HepG2 (cell line): Measurements from ENCODE around the gene OR2V2. TPM values are rescaled to one million over a fixed set of nuclear protein-coding genes. Genes with fewer than 3 reads are reported as not detected.

Experiments
- ATAC-seq: fragments of 200-7000 bp; cut with Tn5 transposase; 3 replicates; pipeline ENCODE4 v1.9.1; 2020; ENCODE audit warnings: mild to moderate bottlenecking, moderate library complexity
- BruUV-seq: library from RNA; stranded (reverse); fragments of 400-500 nt; replicated peaks from 2 replicates; lab custom pipeline; 2021; lab: Mats Ljungman, UMichigan
- CTCF ChIA-PET: fragments of 300-600 bp; formaldehyde crosslinking; extraction: SDS; loops from one replicate; lab custom pipeline; 2021; ENCODE audit warnings: low total read pairs, inconsistent platforms, low intra/inter-chr PET ratio; lab: Yijun Ruan, JAX
- POLR2A ChIA-PET: fragments of 350-600 bp; sonication (Branson Sonifier 250); formaldehyde crosslinking; loops from one replicate; lab custom pipeline; 2020; ENCODE audit warnings: antibody characterized with exemption, inconsistent platforms; lab: Yijun Ruan, JAX
- DNase-seq: peaks from one replicate; pipeline ENCODE4 v3.0.0-alpha.2; 2015; ENCODE audit warnings: low spot score
- FAIRE-seq: peaks from 3 replicates; lab custom pipeline; 2011; peaks lifted over from hg19 to GRCh38; lab: Jason Lieb, UNC
- H2AFZ ChIP-seq: one replicate; pipeline ENCODE4 v1.6.1; 2011; ENCODE audit warnings: low read length, inconsistent platforms
- H3K27ac ChIP-seq: fragments of 300-600 bp; 3 replicates; pipeline ENCODE4 v1.8.0; 2011; ENCODE audit warnings: mixed run types, mild to moderate bottlenecking, mixed read lengths, low read length, inconsistent platforms; ENCODE audit not compliant: insufficient read depth; ENCODE audit errors: extremely low read length
- H3K27me3 ChIP-seq, 2 experiments: fragments of 200-600 bp in 1 of 2; 2 replicates in 1 of 2; 3 replicates in 1 of 2; pipeline versions ENCODE4 v1.6.0 to v1.8.0; 2011; ENCODE audit warnings: low read length in 2 of 2, mild to moderate bottlenecking in 2 of 2, moderate library complexity in 2 of 2, inconsistent platforms in 1 of 2; ENCODE audit not compliant: insufficient read depth in 2 of 2, control insufficient read depth in 1 of 2
- H3K36me3 ChIP-seq, 2 experiments: fragments of 200-600 bp in 1 of 2; replicated peaks in 1 of 2; 2 replicates in 1 of 2; 3 replicates in 1 of 2; pipeline versions ENCODE4 v1.5.1 to v1.8.0; 2011; ENCODE audit warnings: low read length in 2 of 2, inconsistent platforms in 1 of 2; ENCODE audit not compliant: insufficient read depth in 2 of 2, control insufficient read depth in 1 of 2
- H3K4me1 ChIP-seq: 2 replicates; pipeline ENCODE4 v1.5.1; 2012; ENCODE audit warnings: low read length, inconsistent platforms; ENCODE audit not compliant: insufficient read depth
- H3K4me2 ChIP-seq: 2 replicates; pipeline ENCODE4 v1.6.0; 2011; ENCODE audit warnings: low read depth, low read length, inconsistent platforms
- H3K4me3 ChIP-seq, 3 experiments: fragments of 200-600 bp in 1 of 3; sonication (generic), shearing (Covaris generic) in 1 of 3; replicated peaks in 1 of 3; 2 replicates each; pipeline ENCODE4 v1.5.1; 2011 to 2016; ENCODE audit warnings: low read length in 3 of 3, inconsistent platforms in 2 of 3, low read depth in 2 of 3, mild to moderate bottlenecking in 2 of 3, control low read depth in 1 of 3, mixed read lengths in 1 of 3; ENCODE audit not compliant: insufficient read depth in 1 of 3
- H3K79me2 ChIP-seq: one replicate; pipeline ENCODE4 v1.6.1; 2011; ENCODE audit warnings: low read length, inconsistent platforms; ENCODE audit not compliant: insufficient read depth
- H3K9ac ChIP-seq: 2 replicates; pipeline ENCODE4 v1.6.0; 2011; ENCODE audit warnings: mild to moderate bottlenecking, low read depth, low read length, inconsistent platforms; ENCODE audit not compliant: insufficient read depth
- H3K9me3 ChIP-seq: 2 replicates; pipeline ENCODE4 v1.5.1; 2012; ENCODE audit warnings: mild to moderate bottlenecking, low read length
- H4K20me1 ChIP-seq: 2 replicates; pipeline ENCODE4 v1.6.0; 2011; ENCODE audit warnings: inconsistent platforms, mild to moderate bottlenecking, low read length, moderate library complexity; ENCODE audit not compliant: insufficient read depth
- DNMT3B ChIP-seq: conservative IDR thresholded peaks from 2 replicates; pipeline ENCODE4 v1.6.1; 2016; ENCODE audit warnings: missing biosample characterization, control low read depth
- HNF4G ChIP-seq, 2 experiments: sonication (generic) in 1 of 2; formaldehyde crosslinking in 1 of 2; IDR thresholded peaks; 2 replicates each; pipeline versions ENCODE4 v1.4.0 to v1.6.1; 2011 to 2020; ENCODE audit warnings: borderline replicate concordance in 2 of 2, low read depth in 2 of 2, mild to moderate bottlenecking in 2 of 2, low read length in 1 of 2, missing genetic modification reagents in 1 of 2, moderate library complexity in 1 of 2
- HNRNPLL ChIP-seq: fragments of 200-400 bp; formaldehyde crosslinking; IDR thresholded peaks from 2 replicates; pipeline ENCODE4 v1.6.1; 2017; ENCODE audit warnings: mild to moderate bottlenecking, low read depth, low read length; ENCODE audit not compliant: poor library complexity, severe bottlenecking
- NRL ChIP-seq: sonication (generic); formaldehyde crosslinking; IDR thresholded peaks from 2 replicates; pipeline ENCODE4 v1.5.0; 2020; ENCODE audit warnings: missing genetic modification reagents, mild to moderate bottlenecking, moderate library complexity, borderline replicate concordance
- RNF2 ChIP-seq: fragments of 450-650 bp; conservative IDR thresholded peaks from 2 replicates; pipeline ENCODE4 v1.6.1; 2016; ENCODE audit warnings: low read depth
- TBX2 ChIP-seq: sonication (generic); formaldehyde crosslinking; IDR thresholded peaks from 2 replicates; pipeline ENCODE4 v1.5.0; 2020; ENCODE audit warnings: missing genetic modification reagents, mild to moderate bottlenecking, borderline replicate concordance
- ZNF10 ChIP-seq: sonication (generic); formaldehyde crosslinking; IDR thresholded peaks from 2 replicates; pipeline ENCODE4 v1.4.0; 2020; ENCODE audit warnings: mild to moderate bottlenecking, low read depth, missing genetic modification reagents, borderline replicate concordance
- ZNF20 ChIP-seq: sonication (generic); formaldehyde crosslinking; IDR thresholded peaks from 2 replicates; pipeline ENCODE4 v1.4.0; 2020; ENCODE audit warnings: mild to moderate bottlenecking, moderate library complexity, missing genetic modification reagents
- ZNF326 ChIP-seq: sonication (generic); formaldehyde crosslinking; IDR thresholded peaks from 2 replicates; pipeline ENCODE4 v1.4.0; 2020; ENCODE audit warnings: missing genetic modification reagents, borderline replicate concordance
- ZNF350 ChIP-seq: sonication (generic); formaldehyde crosslinking; IDR thresholded peaks from 2 replicates; pipeline ENCODE4 v1.4.0; 2020; ENCODE audit warnings: mild to moderate bottlenecking, low read depth, missing genetic modification reagents, borderline replicate concordance
- ZNF768 ChIP-seq: sonication (generic); formaldehyde crosslinking; IDR thresholded peaks from 2 replicates; pipeline ENCODE4 v1.4.0; 2020; ENCODE audit warnings: missing genetic modification reagents
- ZNF777 ChIP-seq: sonication (generic); formaldehyde crosslinking; IDR thresholded peaks from 2 replicates; pipeline ENCODE4 v1.4.0; 2020; ENCODE audit warnings: missing genetic modification reagents
- ZSCAN9 ChIP-seq: IDR thresholded peaks from 2 replicates; pipeline ENCODE4 v1.6.1; 2016; ENCODE audit warnings: borderline replicate concordance
- WGBS: methylation state at CpG from one replicate; pipeline ENCODE4 v1.1.6; 2017; ENCODE audit warnings: low lambda C conversion rate; 5-methylcytosine and 5-hydroxymethylcytosine counted together
- in situ Hi-C: cut with HindIII; loops from 2 replicates; pipeline ENCODE4 v1.10.0; 2017; ENCODE audit warnings: low pct_unique_long_range_greater_than_20kb; ENCODE audit not compliant: extremely low pct_ligation_motif_present
- intact Hi-C: fragments of 100-400 bp; cut with micrococcal nuclease; formaldehyde crosslinking; loops from one replicate; pipeline ENCODE4 v1.10.0; 2022; ENCODE audit not compliant: unreplicated experiment
- polyA plus RNA-seq, 8 experiments: library from polyadenylated mRNA; depleted of rRNA in 3 of 8; stranded (reverse) in 7 of 8; unstranded in 1 of 8; fragments of >200 nt; fragmentation: Illumina TruSeq in 4 of 8; extraction: Trizol in 4 of 8; gene quantifications; 2 replicates each; pipeline versions ENCODE4 v1.2.1 to v1.2.3, GENCODE V29; 2011 to 2016; ENCODE audit warnings: low read depth in 4 of 8, missing spikeins in 1 of 8, mixed read lengths in 1 of 8; ENCODE audit not compliant: insufficient read depth in 1 of 8
- total RNA-seq, 5 experiments: library from RNA; depleted of rRNA; stranded (reverse); fragments of >200 nt; fragmentation: Illumina TruSeq; extraction: Trizol; gene quantifications; 2 replicates each; pipeline ENCODE4 v1.2.3, GENCODE V29; 2016; ENCODE audit warnings: low read depth in 1 of 5
- TF ChIP-seq, protein P1 (sequence below): sonication (generic); formaldehyde crosslinking; IDR thresholded peaks from 2 replicates; pipeline ENCODE4 v1.4.0; 2020; ENCODE audit warnings: mild to moderate bottlenecking, missing genetic modification reagents
- TF ChIP-seq, protein P2 (sequence below): sonication (generic); formaldehyde crosslinking; conservative IDR thresholded peaks from 2 replicates; pipeline ENCODE4 v1.8.0; 2022; ENCODE audit warnings: low read depth, missing genetic modification reagents
- TF ChIP-seq, protein P3 (sequence below): sonication (generic); formaldehyde crosslinking; IDR thresholded peaks from 2 replicates; pipeline ENCODE4 v1.8.0; 2022; ENCODE audit warnings: mild to moderate bottlenecking, missing genetic modification reagents, moderate library complexity

OR2V2 gene
- total and polyA plus RNA-seq, 2 of the 13 experiments (the other 11 are each of a cell fraction or from before 2014, with no cell fraction given), result not detected

DNA sequence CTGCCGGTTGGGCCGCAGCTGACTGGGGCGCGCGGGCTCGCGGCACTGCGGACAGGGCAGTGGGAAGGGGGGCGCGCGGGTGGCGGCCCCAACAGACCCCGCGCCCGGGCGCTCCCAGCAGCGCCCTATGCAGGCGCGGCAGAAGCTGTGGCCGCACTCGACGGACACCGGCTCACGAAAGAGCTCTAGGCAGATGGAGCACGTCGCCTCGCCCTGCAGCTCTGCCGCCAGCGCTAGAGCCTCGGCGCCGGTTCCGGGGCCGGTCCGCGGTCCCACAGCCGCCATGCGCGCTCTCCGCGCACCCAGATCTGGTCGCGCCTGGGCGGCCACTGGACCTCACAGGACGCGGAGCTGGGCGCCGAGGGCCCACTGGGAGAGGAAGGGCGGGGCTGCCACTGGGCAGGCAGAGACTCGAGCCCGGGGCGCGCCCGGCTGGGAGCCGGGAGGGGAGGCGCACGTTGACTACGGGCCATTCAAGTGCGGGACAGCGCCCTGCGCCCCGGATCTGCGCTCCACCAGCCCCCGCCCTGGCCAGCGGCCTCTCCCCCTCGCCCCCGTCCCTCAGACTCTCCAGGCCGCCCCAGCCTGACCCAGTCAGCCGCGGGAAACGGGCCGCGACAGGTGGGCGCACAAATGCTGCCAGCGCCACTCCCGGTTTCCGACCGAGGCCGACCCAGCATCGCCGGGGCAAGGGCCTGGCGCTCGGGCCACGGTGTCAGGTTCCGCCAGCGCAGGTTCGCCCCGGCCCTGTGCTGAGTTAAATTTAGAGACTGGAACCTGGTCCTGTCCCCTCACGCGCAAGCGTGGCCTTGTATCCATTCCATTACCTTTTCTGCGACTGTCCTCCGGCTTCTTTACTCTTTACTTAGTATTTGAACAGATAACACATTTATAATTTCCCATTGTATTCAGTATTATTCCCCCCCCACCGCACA lies 57.7 kb downstream of the OR2V2 start, which contains the start of gene TRIM7:
Gene TRIM7, minus strand, starts transcription at position 371 of the 935 bp plus-strand sequence. Its CDS starts 86 bp downstream, at position 285.
- Histone ChIP-seq H4K20me1 (no peaks in the 10 kb centered on the region), H3K4me3 (peak within 1 kb of the TSS; percentile 56 to 82 (median 67)), H3K9ac (peak within 1 kb of the TSS; percentile 3; the same call in 1 of the 2 replicates), H3K4me1 (peaks cover 38% of the 10 kb centered on the region), H3K27me3 (peaks cover 4 to 58% of the 10 kb centered on the region in 2 experiments; a peak in 4 of 5 replicates), H3K36me3 (no peaks in the 10 kb centered on the region), H3K27ac (no peak within 1 kb of the TSS), H3K4me2 (peak within 1 kb of the TSS; percentile 97), H3K9me3 (no peaks in the 10 kb centered on the region), H2AFZ (no peak within 1 kb of the TSS), H3K79me2 (no peaks in the 10 kb centered on the region)
- no peak for FAIRE-seq
- ChIA-PET CTCF (no interaction called here), POLR2A (interaction anchor here (1.2 to 7.4 kb wide), 3 partner anchors 13 to 18 kb away, joined by 3 to 104 read pairs (median 19); no protein-coding TSS in a partner anchor)
- ATAC-seq, result peak; percentile 14
- no peak for DNase-seq
- no TSS peak for BruUV-seq
- in situ Hi-C loops (no loop called here), intact Hi-C loops (no loop called here)
- 7% methylated on average over 22 of the region's 94 CpGs for WGBS
- TF ChIP-seq ZNF768 (CRISPR knock-in tag), result no peak
- TF ChIP-seq ZNF326 (CRISPR knock-in tag), result no peak
- no peak for TF ChIP-seq ZNF10 (CRISPR knock-in tag)
- no peak for TF ChIP-seq ZSCAN9 (CRISPR knock-in tag)
- TF ChIP-seq, protein P1, sequence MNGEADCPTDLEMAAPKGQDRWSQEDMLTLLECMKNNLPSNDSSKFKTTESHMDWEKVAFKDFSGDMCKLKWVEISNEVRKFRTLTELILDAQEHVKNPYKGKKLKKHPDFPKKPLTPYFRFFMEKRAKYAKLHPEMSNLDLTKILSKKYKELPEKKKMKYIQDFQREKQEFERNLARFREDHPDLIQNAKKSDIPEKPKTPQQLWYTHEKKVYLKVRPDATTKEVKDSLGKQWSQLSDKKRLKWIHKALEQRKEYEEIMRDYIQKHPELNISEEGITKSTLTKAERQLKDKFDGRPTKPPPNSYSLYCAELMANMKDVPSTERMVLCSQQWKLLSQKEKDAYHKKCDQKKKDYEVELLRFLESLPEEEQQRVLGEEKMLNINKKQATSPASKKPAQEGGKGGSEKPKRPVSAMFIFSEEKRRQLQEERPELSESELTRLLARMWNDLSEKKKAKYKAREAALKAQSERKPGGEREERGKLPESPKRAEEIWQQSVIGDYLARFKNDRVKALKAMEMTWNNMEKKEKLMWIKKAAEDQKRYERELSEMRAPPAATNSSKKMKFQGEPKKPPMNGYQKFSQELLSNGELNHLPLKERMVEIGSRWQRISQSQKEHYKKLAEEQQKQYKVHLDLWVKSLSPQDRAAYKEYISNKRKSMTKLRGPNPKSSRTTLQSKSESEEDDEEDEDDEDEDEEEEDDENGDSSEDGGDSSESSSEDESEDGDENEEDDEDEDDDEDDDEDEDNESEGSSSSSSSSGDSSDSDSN (CRISPR knock-in tag), result peak; percentile 45; the same call in 1 of the 2 replicates
- peak; percentile 93 for TF ChIP-seq ZNF777
- TF ChIP-seq HNRNPLL, result peak; percentile 50
- TF ChIP-seq DNMT3B, result no peak
- no peak for TF ChIP-seq ZNF20 (CRISPR knock-in tag)
- peak; percentile 23; the same call in 1 of the 2 replicates for TF ChIP-seq TBX2
- no peak for TF ChIP-seq NRL (CRISPR knock-in tag)
- 0 out of 2 replicates have a peak, but pooled peaks have one; percentile 49 for TF ChIP-seq RNF2
- TF ChIP-seq HNF4G (IDR thresholded peaks at IDR 0.05; ENCODE audit: borderline replicate concordance, low read depth, low read length), result no peak
- no peak for TF ChIP-seq HNF4G (CRISPR knock-in tag; IDR thresholded peaks at IDR 0.05; ENCODE audit: borderline replicate concordance, low read depth)
- TF ChIP-seq, protein P2, sequence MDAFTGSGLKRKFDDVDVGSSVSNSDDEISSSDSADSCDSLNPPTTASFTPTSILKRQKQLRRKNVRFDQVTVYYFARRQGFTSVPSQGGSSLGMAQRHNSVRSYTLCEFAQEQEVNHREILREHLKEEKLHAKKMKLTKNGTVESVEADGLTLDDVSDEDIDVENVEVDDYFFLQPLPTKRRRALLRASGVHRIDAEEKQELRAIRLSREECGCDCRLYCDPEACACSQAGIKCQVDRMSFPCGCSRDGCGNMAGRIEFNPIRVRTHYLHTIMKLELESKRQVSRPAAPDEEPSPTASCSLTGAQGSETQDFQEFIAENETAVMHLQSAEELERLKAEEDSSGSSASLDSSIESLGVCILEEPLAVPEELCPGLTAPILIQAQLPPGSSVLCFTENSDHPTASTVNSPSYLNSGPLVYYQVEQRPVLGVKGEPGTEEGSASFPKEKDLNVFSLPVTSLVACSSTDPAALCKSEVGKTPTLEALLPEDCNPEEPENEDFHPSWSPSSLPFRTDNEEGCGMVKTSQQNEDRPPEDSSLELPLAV (CRISPR knock-in tag), result no peak
- TF ChIP-seq, protein P3, sequence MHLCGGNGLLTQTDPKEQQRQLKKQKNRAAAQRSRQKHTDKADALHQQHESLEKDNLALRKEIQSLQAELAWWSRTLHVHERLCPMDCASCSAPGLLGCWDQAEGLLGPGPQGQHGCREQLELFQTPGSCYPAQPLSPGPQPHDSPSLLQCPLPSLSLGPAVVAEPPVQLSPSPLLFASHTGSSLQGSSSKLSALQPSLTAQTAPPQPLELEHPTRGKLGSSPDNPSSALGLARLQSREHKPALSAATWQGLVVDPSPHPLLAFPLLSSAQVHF (CRISPR knock-in tag), result no peak
- no peak for TF ChIP-seq ZNF350 (CRISPR knock-in tag)
